Memory B cell (primary cell): ENCODE data around the gene HOOK1.
"Not testable (repeated sequence)": the region's sequence is repeated elsewhere in the genome, so short reads cannot be mapped to it uniquely, and the experiment has no call there.

Experiments used
- ATAC-seq: fragments of 150-1000 bp; cut with Tn5 transposase; 2 replicates; pipeline ENCODE4 v1.10.0; 2021; ENCODE audit warnings: low read depth, mild to moderate bottlenecking, moderate library complexity
- DNase-seq, 2 donors: peaks; one replicate each; pipeline ENCODE4 v3.0.0; 2022; ENCODE audit warnings: low spot score in 2 of 2
- H3K27ac Mint-ChIP-seq: one replicate; pipeline ENCODE4 v1.8.0; 2022; ENCODE audit warnings: mild to moderate bottlenecking, moderate library complexity, mixed read lengths
- H3K27me3 Mint-ChIP-seq: one replicate; pipeline ENCODE4 v1.8.0; 2022; ENCODE audit warnings: mixed read lengths
- H3K36me3 Mint-ChIP-seq: one replicate; pipeline ENCODE4 v1.8.0; 2022; ENCODE audit warnings: mild to moderate bottlenecking, mixed read lengths
- H3K4me1 Mint-ChIP-seq: one replicate; pipeline ENCODE4 v1.8.0; 2022; ENCODE audit warnings: mixed read lengths
- H3K4me3 Mint-ChIP-seq: one replicate; pipeline ENCODE4 v1.8.0; 2022; ENCODE audit warnings: mild to moderate bottlenecking, moderate library complexity, mixed read lengths
- H3K9me3 Mint-ChIP-seq: one replicate; pipeline ENCODE4 v1.8.0; 2022; ENCODE audit warnings: mixed read lengths

Gene HOOK1

DNA sequence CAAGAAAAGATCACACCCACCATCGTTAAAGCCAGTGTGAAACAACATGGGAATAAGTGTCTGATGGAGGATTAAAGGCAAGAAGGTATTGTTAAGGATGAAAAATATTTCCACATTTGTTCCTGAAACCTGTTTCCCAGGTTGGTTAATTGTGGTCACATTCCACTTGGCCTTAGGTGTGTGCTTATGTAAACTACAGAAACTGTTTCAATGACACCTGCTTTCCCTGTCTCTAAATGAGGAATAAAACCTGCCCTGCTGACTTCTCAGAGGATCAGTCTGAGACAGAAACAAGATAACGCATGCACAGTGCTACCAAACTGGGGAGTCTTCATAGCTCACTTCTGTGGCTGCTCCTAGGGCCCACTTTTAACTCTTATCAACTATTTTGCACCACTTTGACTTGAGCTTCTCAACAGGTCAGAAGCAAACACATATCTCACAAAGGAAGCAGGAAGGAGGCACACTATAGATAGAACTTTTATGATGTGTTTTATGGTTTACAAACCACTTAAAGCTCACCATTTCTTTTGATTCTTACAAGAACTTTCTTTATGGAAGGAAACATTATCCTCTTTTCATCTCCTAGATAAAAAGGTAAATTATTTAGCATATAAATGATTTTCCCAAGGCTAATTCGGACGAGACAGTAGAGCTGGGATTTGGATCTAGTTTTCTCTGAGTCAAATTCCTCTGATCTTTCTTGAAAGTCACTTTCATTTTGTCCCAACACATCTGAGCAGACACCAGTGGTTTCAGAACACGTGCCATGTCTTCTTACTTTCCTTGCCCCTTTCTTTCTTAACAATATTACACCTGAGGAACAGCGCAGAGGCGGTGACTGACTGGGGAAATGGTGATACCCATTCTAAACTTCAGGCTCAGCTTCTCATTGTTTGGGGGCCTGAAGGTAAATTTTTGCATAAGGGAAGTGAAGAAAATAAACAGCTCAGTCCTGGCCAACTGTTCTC is 78.4 kb downstream of the HOOK1 start:
- Mint-ChIP-seq H3K36me3 (no peaks in the 10 kb centered on the region), H3K4me1 (no peaks in the 10 kb centered on the region), H3K4me3 (no peak overlapping the region), H3K27me3 (peaks cover 4% of the 10 kb centered on the region), H3K27ac (no peak overlapping the region), H3K9me3 (peaks cover 6% of the 10 kb centered on the region)
- DNase-seq = no peak
- ATAC-seq = no peak

DNA sequence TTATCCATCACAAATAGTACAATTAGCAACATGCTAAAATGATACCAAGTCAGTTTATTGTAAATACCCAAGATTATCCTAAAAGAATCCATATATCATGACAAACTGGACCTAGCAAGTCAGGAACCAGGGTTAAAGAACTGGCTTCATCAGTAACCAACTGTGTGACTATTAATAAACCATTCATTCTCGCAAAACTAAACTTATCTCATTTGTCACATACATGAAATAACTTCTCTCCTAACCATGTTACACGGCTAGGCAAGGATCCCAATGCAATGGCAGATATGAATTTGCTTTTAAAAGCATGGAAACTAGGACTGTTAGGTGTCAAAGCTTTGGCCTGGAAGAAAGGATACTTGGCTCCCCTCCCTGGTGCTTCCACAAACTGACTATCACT is 82.4 kb downstream of the HOOK1 start:
- DNase-seq (no peak), ATAC-seq (no peak)
- H3K4me1 Mint-ChIP-seq = no peaks in the 10 kb centered on the region
- no peaks in the 10 kb centered on the region for H3K27me3 Mint-ChIP-seq
- no peaks in the 10 kb centered on the region for H3K36me3 Mint-ChIP-seq
- H3K27ac Mint-ChIP-seq = no peak overlapping the region
- no peak overlapping the region for H3K4me3 Mint-ChIP-seq
- no peaks in the 10 kb centered on the region for H3K9me3 Mint-ChIP-seq

DNA sequence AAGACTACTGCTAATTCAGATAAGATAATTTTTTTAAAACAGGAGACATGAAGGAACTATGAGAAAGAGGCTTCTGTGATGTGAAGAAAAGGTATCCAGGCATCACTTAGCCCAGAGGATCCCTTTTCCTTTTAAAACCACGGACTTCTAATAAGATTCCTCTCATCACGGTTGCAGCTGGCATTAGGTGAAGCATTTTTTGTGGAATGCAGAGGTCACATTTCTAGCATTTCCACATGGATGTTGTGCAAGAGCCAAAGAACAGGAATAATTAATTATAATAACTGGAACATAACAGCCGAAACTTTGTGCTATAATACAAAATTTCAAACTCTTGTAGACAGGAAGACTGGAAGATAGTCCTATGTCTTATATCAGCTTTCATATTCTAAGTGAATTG is 84.2 kb downstream of the HOOK1 start:
- H3K4me1 Mint-ChIP-seq = peaks cover 4% of the 10 kb centered on the region
- ATAC-seq (no peak), DNase-seq (no peak)
- no peaks in the 10 kb centered on the region for H3K9me3 Mint-ChIP-seq
- H3K27me3 Mint-ChIP-seq = peaks cover 3% of the 10 kb centered on the region
- H3K4me3 Mint-ChIP-seq = no peak overlapping the region
- H3K36me3 Mint-ChIP-seq = no peaks in the 10 kb centered on the region
- H3K27ac Mint-ChIP-seq = no peak overlapping the region

DNA sequence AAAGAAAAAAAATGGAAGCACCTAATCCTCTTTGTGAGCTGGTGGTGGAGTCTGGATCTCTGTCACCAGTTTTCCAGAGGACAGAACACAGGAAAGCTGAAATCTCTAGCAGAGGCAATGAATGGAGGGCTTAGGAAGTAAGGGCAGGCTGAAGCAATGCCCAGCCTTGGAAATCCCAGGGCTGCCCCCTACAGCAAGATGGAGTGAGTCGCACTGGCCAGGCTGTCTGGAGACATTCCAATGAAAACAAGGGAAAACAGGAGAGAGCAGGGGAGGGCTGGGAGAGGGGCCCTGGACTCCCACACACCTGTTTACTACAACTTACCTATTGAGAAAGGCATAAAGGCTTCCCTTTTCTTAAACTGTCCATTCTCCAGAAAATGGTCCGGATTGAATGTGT is 85.9 kb downstream of the HOOK1 start:
- H3K4me3 Mint-ChIP-seq = no peak overlapping the region
- H3K36me3 Mint-ChIP-seq = no peaks in the 10 kb centered on the region
- ATAC-seq = no peak
- peaks cover 4% of the 10 kb centered on the region for H3K4me1 Mint-ChIP-seq
- DNase-seq = no peak
- H3K27me3 Mint-ChIP-seq = peaks cover 3% of the 10 kb centered on the region
- H3K27ac Mint-ChIP-seq = no peak overlapping the region
- no peaks in the 10 kb centered on the region for H3K9me3 Mint-ChIP-seq

DNA sequence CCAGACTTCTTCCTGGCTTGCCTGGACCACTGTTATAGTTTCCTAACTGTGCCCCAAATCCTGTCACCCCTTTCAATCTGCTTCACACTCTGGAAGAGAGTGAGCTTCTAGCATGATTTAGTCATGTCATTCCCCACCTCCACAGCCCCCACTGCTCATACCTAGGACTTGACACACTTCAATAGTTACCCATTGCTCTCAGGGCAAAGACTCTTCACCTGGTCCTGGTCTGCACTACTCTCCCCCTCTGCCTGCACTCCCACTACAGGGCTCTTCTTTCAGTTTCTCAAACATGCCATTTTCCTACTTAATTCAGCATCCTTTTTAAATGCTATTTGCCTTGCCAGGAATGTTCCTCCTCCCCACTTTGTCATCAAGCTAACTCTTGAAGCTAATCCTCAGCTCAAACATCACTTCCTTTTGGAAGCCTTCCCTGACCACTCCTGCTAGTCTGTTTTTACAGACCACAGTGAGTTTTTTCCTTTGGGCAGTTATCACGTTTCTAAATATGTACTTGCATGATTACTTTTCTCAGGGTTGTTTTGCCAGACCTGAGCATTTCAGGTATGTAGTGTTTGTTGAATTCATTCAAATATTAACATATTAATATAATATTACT is 87.1 kb downstream of the HOOK1 start:
- peaks cover 4% of the 10 kb centered on the region for H3K4me1 Mint-ChIP-seq
- H3K27me3 Mint-ChIP-seq = peaks cover 3% of the 10 kb centered on the region
- no peak overlapping the region for H3K27ac Mint-ChIP-seq
- H3K9me3 Mint-ChIP-seq = no peaks in the 10 kb centered on the region
- H3K36me3 Mint-ChIP-seq = no peaks in the 10 kb centered on the region
- ATAC-seq (no peak), DNase-seq (no peak)
- H3K4me3 Mint-ChIP-seq = no peak overlapping the region

DNA sequence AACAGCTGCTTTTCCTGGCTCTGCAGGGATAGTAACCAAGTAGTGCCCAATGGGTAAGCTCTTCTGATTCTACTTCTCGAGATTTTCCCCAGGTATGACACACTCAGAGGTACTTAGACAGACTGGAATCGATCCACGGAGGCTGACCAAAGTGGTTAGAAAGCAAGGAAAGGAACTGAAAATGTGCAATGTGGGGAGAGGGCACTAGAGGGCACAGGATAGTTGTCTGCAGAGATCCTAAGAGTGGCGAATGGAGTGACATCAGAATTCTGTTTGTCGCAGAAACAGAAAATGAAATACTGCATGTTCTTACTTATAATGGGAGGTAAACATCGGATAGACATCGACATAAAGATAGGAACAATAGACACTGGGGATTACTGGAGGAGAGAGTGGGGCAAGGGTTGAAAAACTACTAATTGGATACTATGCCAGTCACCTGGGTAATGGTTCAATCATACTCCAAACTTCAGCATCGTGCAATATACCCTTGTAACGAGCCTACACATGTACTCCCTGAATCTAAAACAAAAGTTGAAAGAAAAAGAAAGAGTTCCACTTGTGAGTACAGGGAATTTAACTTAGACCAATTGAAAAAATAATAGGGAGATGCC is 88.5 kb downstream of the HOOK1 start:
- Mint-ChIP-seq H3K4me3 (peak overlapping the region; percentile 49), H3K27ac (peak overlapping the region; percentile 3), H3K27me3 (peaks cover 3% of the 10 kb centered on the region), H3K9me3 (no peaks in the 10 kb centered on the region), H3K36me3 (peaks cover 2% of the 10 kb centered on the region), H3K4me1 (peaks cover 4% of the 10 kb centered on the region)
- ATAC-seq = peak; percentile 49
- DNase-seq = no peak

DNA sequence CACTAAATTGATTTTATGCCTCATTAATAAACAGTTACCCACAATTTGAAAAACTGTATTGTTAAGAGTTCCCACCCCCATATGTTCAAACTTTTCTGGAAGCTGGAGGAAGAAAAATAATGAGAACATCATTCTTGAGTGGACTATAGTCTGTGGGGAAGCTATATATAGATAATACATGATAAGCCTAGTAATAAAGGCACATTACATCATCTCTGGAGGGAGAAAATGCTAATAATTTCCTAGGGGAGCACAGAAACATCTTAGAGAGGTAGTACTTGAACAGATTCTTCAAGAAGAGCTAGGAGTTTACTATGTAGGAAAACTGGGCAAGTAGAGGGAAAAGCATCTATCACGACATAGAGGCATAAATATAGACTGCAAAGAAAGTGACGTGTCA is 92.2 kb downstream of the HOOK1 start:
- no peak for DNase-seq
- ATAC-seq = no peak
- H3K27ac Mint-ChIP-seq = no peak overlapping the region
- H3K9me3 Mint-ChIP-seq = no peaks in the 10 kb centered on the region
- peaks cover 6% of the 10 kb centered on the region for H3K36me3 Mint-ChIP-seq
- H3K4me1 Mint-ChIP-seq = peaks cover 4% of the 10 kb centered on the region
- no peak overlapping the region for H3K4me3 Mint-ChIP-seq
- peaks cover 3% of the 10 kb centered on the region for H3K27me3 Mint-ChIP-seq

DNA sequence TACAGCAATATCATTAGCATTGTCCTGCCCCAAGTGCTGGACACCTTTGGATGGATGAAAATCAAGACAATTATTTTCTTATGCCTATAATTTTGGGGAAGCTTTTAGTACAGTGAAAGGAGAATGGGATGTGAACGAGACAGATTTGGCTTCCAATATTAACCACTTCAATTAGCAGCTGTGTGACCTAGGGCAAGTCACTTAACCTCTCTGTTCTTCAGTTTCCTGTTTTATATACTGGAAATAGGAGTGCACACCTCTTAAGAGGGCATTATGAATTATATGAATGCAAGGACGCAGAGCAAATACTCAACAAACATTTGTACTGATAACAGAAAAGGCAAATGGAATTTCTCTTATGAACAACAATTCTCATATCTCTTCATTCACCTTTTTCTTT is 93.3 kb downstream of the HOOK1 start:
- Mint-ChIP-seq H3K27ac (no peak overlapping the region), H3K36me3 (peaks cover 9% of the 10 kb centered on the region), H3K9me3 (no peaks in the 10 kb centered on the region), H3K4me3 (no peak overlapping the region), H3K27me3 (peaks cover 2% of the 10 kb centered on the region), H3K4me1 (peaks cover 3% of the 10 kb centered on the region)
- no peak for ATAC-seq
- no peak for DNase-seq

GRCh38 chr1:59908682-59909081 is 93.9 kb downstream of the HOOK1 start:
- Mint-ChIP-seq H3K27ac (no peak overlapping the region), H3K4me1 (no peaks in the 10 kb centered on the region), H3K4me3 (no peak overlapping the region), H3K36me3 (peaks cover 9% of the 10 kb centered on the region), H3K27me3 (no peaks in the 10 kb centered on the region), H3K9me3 (no peaks in the 10 kb centered on the region)
- DNase-seq (no peak), ATAC-seq (no peak)

DNA sequence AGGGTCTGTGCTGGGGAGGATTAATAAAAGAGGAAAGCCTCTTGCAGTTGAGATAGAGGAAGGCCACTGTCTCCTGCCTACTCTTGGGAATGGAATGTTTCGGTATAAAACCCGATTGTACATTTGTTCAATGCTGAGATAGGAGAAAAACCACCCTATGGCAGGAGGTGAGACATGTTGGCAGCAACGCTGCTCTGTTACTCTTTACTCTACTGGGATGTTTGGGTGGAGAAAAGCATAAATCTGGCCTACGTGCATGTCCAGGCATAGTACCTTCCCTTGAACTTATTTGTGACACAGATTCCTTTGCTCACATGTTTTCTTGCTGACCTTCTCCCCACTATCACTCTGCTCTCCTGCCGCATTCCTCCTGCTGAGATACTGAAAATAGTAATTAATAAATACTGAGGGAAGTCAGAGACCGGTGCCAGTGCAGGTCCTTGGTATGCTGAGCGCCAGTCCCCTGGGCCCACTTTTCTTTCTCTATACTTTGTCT is 100.1 kb downstream of the HOOK1 start:
- not testable (repeated sequence) for H3K4me1 Mint-ChIP-seq, H3K4me3 Mint-ChIP-seq, DNase-seq, H3K9me3 Mint-ChIP-seq, H3K36me3 Mint-ChIP-seq, ATAC-seq, H3K27ac Mint-ChIP-seq, H3K27me3 Mint-ChIP-seq

DNA sequence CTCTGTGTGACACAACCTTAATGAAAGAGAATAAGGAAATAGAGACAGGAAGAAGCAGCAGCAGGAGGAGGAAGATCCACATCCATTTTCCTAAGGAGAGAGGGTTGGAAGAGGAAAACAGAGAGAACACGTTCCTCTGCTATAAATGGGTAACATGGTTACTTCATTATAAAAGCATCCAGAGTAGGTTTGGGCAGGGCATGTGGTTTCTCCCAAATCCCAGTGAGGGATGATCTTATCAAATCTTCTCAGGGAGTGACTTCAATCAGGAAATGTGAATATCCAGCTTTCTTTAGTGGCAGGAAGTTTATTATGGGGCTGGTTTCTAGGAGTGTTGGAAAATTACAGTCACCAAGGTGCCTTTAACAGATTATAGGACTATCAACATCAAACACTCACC is 100.8 kb downstream of the HOOK1 start:
- Mint-ChIP-seq H3K36me3 (peaks cover 8% of the 10 kb centered on the region), H3K4me3 (no peak overlapping the region), H3K27me3 (peaks cover 3% of the 10 kb centered on the region), H3K4me1 (no peaks in the 10 kb centered on the region), H3K9me3 (no peaks in the 10 kb centered on the region), H3K27ac (no peak overlapping the region)
- ATAC-seq (no peak), DNase-seq (no peak)

GRCh38 chr1:59917026-59917784 is 102.5 kb downstream of the HOOK1 start:
- peaks cover 5% of the 10 kb centered on the region for H3K27me3 Mint-ChIP-seq
- ATAC-seq (no peak), DNase-seq (no peak)
- no peaks in the 10 kb centered on the region for H3K9me3 Mint-ChIP-seq
- H3K4me1 Mint-ChIP-seq = no peaks in the 10 kb centered on the region
- H3K36me3 Mint-ChIP-seq = peaks cover 4% of the 10 kb centered on the region
- no peak overlapping the region for H3K4me3 Mint-ChIP-seq
- no peak overlapping the region for H3K27ac Mint-ChIP-seq

- H3K4me3 Mint-ChIP-seq = no peak overlapping the region
- H3K4me1 Mint-ChIP-seq = no peaks in the 10 kb centered on the region
- peaks cover 5% of the 10 kb centered on the region for H3K27me3 Mint-ChIP-seq
- no peaks in the 10 kb centered on the region for H3K9me3 Mint-ChIP-seq
- no peak overlapping the region for H3K27ac Mint-ChIP-seq
- H3K36me3 Mint-ChIP-seq = peaks cover 4% of the 10 kb centered on the region
- no peak for ATAC-seq
- DNase-seq = no peak
Measured at GRCh38 chr1:59917785-59918180, 103.0 kb downstream of the HOOK1 start.

- peaks cover 4% of the 10 kb centered on the region for H3K9me3 Mint-ChIP-seq
- no peak overlapping the region for H3K27ac Mint-ChIP-seq
- H3K36me3 Mint-ChIP-seq = peaks cover 4% of the 10 kb centered on the region
- peaks cover 5% of the 10 kb centered on the region for H3K27me3 Mint-ChIP-seq
- ATAC-seq (no peak), DNase-seq (no peak)
- H3K4me3 Mint-ChIP-seq = no peak overlapping the region
- no peaks in the 10 kb centered on the region for H3K4me1 Mint-ChIP-seq
Measured at GRCh38 chr1:59919746-59920145, 105.0 kb downstream of the HOOK1 start.
